GM18861 (cell line): ENCODE data around the gene C1QTNF2.

Source experiments
- ATAC-seq: cut with Tn5 transposase; IDR thresholded peaks from one replicate; pipeline ENCODE4 v1.9.1; 2021; ENCODE audit not compliant: unreplicated experiment

The C1QTNF2 gene

DNA sequence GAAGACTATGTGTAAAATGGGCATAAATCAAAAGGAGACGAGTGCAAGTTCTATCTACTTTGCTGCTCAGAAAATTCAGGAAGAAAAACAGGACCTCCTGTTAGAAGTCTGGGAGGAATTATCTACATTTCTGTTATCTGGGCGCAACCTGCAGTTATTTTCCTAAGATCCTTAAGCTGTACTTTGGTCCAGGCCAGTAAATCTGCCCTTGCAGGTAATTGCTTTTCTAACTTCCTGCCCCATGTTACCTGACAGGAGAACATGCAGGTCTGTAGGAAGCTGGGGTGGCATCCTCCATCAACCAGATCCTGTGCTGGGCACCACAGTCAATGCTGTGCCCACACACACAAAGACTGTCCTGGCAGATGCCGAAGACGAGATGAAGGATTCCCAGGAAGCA lies 63.7 kb downstream of the C1QTNF2 start:
- no peak for ATAC-seq

- ATAC-seq = no peak
Measured at GRCh38 chr5:160305319-160305718, 65.1 kb downstream of the C1QTNF2 start.

GRCh38 chr5:160303690-160304089 lies 66.7 kb downstream of the C1QTNF2 start:
- ATAC-seq = no peak

DNA sequence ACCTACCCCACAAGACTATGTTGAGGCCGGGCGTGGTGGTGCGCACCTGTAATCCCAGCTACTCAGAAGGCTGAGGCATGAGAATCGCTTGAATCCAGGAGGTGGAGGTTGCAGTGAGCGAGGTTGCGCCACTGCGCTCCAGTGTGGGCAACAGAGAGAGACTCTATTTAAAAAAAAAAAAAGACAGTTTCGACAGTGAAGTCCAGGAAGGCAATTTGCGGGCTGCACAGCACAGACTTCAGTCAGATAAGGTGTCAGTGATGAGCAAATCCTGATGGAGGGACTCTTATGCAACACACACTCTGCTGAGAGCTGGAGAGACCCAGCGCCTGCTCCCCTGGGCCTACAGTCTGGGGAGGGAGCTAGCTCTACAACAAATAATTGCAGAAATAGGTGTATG lies 72.2 kb downstream of the C1QTNF2 start:
- no peak for ATAC-seq

- no peak for ATAC-seq
Measured at GRCh38 chr5:160297776-160298175, 72.7 kb downstream of the C1QTNF2 start.
